ENCODE results near the gene RAB11A.

Gene RAB11A

DNA sequence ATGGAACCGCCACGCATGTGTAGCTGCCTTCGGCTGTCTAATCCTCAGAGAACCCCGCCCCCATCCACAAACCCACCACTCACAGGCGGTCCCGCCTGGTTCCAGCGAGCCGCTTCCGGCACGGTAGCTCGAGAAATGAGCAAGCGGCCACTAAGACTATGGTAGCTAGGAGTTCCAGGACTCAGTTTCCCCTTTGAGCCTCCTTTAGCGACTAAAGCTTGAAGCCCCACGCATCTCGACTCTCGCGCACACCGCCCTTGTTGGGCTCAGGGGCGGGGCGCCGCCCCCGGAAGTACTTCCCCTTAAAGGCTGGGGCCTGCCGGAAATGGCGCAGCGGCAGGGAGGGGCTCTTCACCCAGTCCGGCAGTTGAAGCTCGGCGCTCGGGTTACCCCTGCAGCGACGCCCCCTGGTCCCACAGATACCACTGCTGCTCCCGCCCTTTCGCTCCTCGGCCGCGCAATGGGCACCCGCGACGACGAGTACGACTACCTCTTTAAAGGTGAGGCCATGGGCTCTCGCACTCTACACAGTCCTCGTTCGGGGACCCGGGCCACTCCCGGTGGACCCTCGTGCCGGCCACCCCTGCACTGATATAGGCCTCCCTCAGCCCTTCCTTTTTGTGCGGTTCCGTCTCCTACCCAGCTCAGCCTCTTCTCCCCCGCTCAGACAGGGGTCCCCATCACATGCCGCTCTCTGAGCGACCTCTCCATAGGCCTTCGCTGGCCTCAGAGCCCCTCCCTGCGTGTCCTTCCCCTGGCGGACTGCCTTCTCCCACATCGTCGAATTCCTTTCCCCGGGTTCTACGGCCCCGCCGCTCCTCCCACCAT lies at the start of gene RAB11A:
TSS of gene RAB11A (plus strand) at position 366 of the 828 bp plus-strand sequence. CDS start at position 461, 95 bp downstream.
- peak; percentile 90 to 92 for DNase-seq (ENCODE audit: low read depth in 2 of 2)

- DNase-seq (ENCODE audit: low read depth in 2 of 2), result no peak
These were observed 49.7 kb upstream of the RAB11A start for GRCh38 chr15:65819563-65819960.

GRCh38 chr15:65821070-65821469 lies 48.2 kb upstream of the RAB11A start:
- no peak for DNase-seq (ENCODE audit: low read depth in 2 of 2)

GRCh38 chr15:65822316-65822715 lies 47.0 kb upstream of the RAB11A start:
- DNase-seq (ENCODE audit: low read depth in 2 of 2), result no peak

DNA sequence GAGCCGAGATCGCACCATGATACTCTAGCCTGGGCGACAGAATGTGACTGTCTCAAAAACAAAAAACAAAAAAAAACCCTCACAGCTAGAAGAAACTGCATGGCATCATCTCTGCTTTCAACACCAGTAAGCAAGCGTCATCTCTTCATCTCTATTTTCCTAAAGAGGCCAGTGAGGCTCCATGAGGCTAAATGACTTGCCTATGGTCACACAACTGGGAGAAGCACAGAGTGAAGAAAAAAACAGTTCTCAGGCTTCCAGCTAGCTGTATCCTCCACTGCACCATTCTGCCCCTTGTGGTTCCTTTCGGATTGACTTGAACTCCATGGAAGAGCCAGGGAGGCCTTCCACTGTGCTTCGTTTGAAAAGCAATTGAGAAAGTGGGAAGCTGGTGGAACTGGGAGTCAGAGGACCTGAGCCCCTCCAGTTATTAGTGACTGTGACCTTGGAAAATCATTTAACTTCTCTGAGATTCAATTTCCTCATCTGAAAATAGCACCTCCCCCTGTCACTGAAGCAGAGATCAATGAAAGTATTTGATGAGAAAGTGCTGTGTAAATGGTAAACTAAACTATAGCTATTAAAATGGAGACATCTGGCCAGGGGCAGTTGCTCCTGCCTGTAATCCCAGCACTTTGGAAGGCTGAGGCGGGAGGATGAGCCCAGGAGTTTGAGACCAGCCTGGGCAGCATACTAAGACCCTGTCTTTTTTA lies 45.1 kb upstream of the RAB11A start:
- DNase-seq (ENCODE audit: low read depth in 2 of 2), result no peak

GRCh38 chr15:65824941-65825544 lies 44.2 kb upstream of the RAB11A start:
- no peak for DNase-seq (ENCODE audit: low read depth in 2 of 2)

- no peak for DNase-seq (ENCODE audit: low read depth in 2 of 2)
These were observed 42.2 kb upstream of the RAB11A start for GRCh38 chr15:65827065-65827464.

DNA sequence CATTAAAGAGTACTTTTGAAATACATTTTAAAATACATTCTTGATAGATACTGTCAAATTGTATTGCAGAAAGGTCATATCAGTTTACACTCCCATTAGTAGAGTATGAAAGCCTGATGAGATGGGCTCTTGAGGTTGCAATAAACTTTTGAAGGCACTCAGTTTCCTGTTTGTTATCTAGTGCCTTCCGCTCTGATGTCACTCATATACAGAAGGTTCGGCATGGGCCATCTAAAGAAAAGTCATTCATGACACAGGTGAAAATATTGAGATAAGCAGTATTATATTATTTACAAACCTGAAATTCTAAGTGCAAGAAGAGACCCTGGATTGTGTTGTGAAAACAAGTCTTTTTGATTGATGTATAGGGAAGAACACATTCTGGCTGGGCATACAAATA lies 40.7 kb upstream of the RAB11A start:
- no peak for DNase-seq (ENCODE audit: low read depth in 2 of 2)

DNA sequence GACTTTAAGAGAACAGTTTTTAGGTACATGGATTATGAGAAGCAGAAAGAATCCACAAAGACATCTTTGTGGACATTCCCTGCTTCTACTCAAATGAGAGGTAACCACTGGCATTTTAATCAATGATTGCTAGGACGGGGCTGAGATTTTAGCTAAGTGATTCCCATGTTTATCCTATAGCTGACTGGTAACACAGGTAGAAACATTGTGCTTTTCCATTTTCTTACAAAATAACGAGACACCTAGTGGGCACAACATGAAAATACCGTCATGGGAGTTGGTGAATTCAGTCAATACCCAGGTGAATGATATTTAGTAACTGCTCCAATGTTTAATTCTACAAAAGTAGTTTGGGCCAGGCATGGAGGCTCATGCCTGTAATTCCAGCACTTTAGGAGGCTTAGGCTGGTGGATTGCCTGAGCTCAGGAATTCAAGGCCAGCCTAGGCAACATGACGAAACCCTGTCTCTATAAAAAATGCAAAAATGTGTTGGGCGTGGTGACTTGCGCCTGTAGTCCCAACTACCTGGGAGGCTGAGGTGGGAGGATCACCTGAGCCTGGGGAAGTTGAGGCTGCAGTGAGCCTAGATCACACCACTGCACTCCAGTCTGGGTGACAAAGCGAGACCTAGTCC lies 40.0 kb upstream of the RAB11A start:
- DNase-seq (ENCODE audit: low read depth in 2 of 2), result no peak

DNA sequence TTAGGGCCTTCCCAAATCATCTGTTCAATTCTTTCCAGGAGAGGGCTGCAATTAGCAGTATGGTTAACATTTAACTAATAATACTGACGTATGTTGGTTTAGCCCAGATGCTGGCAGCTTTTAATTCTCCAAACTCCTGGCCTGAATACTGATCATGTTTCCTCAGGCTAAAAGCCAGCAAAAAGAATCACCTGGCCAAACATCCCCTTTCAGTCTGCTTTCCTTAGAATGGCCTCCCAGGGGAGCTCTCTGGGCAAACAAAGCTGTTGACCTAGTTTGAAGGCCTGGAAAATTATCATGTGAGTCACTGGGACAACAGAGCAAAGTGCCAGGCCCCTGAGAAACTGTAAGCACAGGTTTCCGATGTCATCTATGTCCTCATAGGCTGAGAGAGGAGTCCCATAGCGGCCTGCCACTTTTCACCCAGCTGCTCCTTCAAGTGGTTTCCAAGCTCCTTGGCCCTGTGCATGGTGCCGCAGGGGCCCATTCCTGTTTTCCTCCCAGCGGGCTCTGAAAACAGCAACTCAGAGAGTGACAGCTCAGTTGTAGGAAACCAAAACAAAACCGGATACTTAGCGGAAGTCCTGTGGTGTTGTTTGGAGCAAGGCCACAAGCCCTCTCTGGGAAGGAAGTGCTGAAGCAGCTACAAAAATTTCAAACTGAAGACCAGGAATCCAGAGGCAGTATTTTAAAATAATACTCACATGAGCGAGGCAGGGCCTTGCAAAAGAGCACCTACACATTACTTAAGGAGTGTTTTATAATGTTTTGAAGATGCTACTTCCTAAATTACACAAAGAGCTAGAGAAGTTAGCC lies 36.5 kb upstream of the RAB11A start:
- DNase-seq (ENCODE audit: low read depth in 2 of 2), result peak in 1 of 2 donors; percentile 19

DNA sequence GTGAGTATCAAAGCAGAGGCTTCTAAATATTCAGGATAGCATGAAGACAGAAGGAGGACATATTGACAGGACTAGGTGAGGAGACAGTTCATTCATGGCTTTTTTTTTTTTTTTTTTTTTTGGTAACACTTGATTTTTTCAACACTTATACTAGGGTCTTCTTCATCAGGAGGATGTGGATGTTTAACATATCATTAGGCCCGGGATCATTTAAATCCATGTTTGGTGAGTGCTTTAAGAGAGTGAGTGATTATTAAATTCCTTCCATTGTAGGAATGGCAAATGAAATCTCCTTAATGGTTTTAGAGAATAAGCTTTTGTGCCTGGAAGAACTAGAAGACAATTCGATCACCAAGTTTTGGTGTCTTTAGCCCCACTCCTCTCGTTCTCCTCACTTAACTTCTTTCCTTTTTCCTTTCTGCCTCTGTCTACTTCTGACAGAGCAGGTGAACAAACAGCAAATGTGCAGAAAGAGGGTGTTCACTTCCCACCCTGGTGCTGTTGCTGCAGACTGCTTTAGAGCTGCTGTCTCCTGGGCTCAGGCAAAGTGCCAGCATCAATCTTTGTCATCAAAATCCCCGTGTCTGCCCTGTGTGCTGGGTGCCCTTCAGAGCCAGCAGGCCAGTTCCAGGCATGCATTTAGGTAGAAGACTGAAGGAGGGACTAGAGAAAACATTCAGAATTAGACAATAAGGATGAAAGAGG lies 35.6 kb upstream of the RAB11A start:
- no peak for DNase-seq (ENCODE audit: low read depth in 2 of 2)

DNA sequence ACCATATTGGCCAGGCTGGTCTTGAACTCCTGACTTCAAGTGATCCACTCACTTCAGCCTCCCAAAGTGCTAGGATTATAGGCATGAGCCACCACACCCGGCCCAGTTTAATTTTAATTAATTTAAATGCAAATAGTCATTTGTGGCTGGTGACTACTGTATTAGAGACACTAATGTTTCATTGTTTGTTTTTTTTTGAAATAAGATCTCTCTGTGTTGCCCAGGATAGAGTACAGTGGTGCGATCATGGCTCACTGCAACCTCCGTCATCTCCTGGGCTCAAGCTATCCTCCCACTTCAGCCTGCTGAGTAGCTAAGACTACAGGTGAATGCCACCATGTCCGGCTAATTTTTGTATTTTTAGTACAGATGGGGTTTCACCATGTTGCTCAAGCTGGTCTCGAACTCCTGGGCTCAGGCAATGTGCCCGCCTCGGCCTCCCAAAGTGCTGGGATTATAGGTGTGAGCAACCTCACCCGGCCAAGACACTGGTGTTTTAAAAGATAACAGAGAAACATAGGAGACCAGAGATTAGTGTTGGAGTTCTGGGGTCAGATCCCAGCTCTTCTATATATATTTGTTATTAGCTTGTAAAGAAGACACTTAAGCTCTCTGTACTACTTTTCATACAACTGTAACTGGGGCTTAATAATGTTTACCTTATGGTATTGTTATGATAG lies 34.5 kb upstream of the RAB11A start:
- DNase-seq (ENCODE audit: low read depth in 2 of 2), result no peak

GRCh38 chr15:65835447-65835846 lies 33.8 kb upstream of the RAB11A start:
- DNase-seq (ENCODE audit: low read depth in 2 of 2), result no peak

DNA sequence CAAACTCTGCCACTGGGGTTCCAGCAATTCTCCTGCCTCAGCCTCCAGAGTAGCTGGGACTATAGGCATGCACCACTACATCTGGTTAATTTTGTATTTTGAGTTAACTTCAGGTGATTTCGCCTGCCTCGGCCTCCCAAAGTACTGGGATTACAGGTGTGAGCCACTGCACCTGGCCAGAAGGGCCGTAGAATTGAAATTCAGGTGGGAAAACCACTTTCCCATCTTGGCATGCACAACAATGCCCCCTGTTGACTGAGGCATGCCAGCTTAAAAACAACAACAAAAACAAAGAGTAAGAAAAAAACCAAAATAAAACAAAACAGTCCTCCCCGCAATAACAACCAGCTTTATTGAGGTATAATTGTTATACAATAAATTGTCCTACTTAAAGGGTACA lies 32.6 kb upstream of the RAB11A start:
- no peak for DNase-seq (ENCODE audit: low read depth in 2 of 2)

GRCh38 chr15:65837301-65838294 lies 31.7 kb upstream of the RAB11A start:
- DNase-seq (ENCODE audit: low read depth in 2 of 2), result no peak

GRCh38 chr15:65839354-65839901 lies 29.9 kb upstream of the RAB11A start:
- DNase-seq (ENCODE audit: low read depth in 2 of 2), result no peak

DNA sequence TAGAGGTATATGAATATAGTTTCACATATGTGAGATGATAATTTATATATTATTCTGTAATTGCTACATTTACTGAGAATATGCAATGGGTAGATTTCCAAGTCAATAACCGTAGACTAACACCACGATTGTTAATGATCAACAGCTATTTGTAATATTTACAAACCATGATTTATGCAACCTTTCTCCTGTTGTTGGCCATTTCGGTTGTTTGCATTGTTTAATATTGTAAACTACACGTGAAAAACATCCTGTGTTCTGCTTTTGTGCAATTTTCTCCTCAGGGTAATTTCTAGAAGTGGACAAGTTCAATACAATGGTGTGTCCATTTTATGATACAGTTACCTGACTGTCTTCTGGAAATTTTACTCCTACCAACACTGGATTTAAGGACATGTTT lies 29.3 kb upstream of the RAB11A start:
- DNase-seq (ENCODE audit: low read depth in 2 of 2), result no peak

DNA sequence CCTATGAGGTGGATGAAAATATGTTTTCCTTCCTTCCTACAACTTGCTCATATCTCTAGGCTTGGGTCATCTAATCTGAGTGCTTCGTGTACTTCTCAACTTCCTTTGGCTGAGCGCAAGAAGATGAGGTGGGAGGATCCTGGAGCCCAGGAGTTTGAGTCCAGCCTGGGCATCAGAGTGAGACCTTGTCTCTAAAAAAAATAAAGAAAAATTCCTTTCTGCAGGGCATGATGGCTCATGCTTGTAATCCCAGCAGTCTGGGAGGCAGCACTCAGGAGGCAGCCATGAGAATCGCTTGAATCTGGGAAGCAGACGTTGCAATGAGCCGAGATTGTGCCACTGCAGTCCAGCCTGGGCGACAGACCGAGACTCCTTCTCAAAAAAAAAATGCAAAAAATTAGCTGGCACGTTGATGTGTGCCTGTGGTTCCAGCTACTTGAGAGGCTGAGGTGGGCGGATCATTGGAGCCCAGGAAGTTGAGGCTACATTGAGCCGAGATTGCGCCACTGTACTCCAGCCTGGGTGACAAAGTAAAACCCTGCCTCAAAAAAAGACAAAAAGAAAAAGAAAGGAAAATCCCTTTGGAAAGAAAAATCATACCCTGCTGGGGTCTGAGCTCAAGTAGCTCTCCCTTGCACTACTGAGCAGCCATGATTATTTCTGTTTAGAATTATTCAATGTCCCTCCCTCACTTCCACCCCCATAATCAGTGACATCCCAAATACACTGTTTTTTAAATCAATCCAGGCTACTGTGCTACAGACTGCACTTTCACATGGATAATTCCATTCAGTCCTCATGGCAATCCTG lies 28.0 kb upstream of the RAB11A start:
- no peak for DNase-seq (ENCODE audit: low read depth in 2 of 2)
